Occipital lobe (tissue), 2 donors: ENCODE data around the gene AFF2. TPM values are rescaled to one million over a fixed set of nuclear protein-coding genes. Genes with fewer than 3 reads are reported as not detected.
"Not testable (repeated sequence)": the region's sequence is repeated elsewhere in the genome, so short reads cannot be mapped to it uniquely, and the experiment has no call there.

Experiments used
- DNase-seq: peaks from one replicate; lab custom pipeline; 2025; lab: John Stamatoyannopoulos, UW
- total RNA-seq: library from RNA; depleted of rRNA; stranded (reverse); fragments of >200 nt; gene quantifications from one replicate; pipeline ENCODE4 v1.2.3, GENCODE V29; 2014

Gene AFF2
- total RNA-seq, 1 donor from 2014 or later: 343 TPM

DNA sequence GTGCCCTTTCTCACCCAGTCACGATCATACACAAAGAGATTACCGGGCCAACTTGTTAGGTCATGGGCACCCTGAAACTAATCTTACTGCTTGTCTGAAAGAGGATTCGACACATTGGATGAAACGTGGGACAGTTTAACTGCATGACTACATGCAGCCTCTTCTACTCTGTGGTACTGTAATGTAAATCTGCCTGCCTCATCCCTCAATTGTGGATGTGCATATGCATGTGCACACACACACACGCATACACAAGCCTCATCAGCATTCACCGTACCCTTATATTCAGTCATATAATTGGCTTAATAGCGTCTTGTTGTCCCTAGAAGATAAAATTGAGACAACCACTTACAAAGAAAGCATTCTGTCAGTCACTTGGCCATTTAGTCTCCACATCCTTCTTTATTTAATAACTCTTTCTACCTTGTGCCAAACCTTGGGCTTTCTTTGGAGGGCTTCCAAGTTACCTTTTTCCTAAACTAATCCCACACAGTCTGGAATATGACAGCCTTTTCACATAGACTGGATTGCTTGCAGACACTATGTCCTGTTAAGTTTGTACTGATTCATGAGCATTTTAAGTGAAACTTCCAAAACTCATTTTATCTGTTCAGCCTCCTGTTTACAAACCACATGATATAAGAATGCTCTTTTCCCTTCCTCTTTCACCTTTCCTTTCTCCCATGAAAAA, 132.9 kb downstream of the AFF2 start:
- no peak for DNase-seq

DNA sequence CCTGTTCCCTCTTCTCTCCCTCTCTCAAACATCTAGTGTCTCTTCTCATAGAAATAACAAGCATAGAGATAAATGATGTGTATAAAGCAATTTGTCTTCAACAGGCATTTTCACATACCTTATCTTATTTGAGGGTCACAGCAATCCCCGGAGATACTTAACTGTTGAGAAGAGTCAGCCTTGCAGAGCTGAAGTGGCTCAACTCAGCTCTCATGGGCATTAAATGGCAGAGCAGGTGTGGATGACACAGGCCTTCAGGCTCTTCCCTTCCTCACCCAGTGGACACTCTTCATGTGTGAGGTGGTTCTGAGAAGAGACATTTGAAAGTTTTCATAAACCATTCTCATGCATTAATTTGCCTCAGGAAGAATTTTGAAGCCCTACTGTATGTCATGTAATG, 134.2 kb downstream of the AFF2 start:
- no peak for DNase-seq

DNA sequence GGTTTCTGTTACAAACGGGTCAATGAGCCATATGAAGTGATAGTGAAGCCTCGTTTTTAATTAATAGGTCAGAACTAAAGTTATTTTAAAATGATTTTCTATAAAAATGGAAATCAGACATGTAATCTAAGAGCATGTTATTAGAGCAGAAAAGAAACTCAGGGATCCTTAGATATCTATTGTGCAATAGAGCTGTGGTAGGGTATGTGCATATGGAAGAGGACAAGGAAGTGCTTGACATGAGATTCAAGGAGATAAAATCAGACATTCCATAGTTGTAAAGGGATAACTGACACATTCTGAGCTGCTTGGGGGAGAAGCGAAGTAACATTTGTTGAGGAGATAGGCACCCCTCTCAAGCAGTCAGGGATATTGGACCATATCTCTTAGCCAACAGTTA, 143.0 kb downstream of the AFF2 start:
- DNase-seq: no peak

DNA sequence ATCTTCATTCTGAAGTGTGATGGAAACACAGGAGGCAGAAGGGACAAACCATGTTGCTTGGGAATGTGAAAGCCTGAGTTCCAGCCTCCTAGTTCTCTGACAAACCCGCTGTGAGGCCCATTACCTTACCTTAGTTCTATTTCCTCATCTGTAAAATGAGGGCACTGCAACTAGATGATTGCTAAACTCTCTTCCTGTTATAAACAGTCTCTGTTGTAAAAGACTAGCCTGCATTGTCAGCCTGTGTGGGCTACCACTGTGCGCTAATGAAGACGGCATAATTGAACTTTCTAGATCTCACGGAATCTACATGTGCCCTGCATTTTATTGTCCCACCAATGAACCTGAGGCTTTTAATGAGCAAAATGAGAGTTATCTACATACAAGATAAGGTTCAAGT, 147.2 kb downstream of the AFF2 start:
- DNase-seq: no peak

DNA sequence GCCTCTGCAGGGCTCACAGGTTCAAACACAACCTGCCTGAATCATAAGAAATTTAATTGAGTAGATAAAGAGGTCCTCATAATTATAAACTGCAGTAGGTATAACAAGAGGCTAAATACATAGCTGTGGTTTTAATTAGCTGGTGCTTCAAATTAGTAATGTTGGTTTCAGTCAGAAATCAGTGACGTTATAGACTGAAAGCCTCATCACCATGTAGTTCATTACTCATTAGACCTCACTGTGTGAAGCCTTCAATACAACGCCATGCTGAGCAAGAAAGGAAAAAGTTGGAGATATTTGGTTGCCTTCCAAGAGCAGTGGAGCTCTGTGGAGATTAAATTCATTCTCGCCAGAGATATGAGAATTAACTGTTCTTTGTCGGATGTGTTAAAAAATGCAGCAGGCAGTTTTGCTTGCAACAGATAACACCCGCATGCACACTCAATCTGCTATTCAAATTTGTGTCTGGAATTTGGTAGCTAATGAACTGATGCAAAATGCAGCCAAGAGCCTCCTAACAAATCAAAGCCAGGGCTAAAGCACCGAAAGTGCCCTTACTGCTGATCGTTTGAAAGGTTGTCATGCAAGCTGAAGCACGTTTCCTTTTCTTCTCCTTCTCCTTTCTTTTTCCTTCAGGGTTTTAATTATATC, 148.9 kb downstream of the AFF2 start:
- no peak for DNase-seq

DNA sequence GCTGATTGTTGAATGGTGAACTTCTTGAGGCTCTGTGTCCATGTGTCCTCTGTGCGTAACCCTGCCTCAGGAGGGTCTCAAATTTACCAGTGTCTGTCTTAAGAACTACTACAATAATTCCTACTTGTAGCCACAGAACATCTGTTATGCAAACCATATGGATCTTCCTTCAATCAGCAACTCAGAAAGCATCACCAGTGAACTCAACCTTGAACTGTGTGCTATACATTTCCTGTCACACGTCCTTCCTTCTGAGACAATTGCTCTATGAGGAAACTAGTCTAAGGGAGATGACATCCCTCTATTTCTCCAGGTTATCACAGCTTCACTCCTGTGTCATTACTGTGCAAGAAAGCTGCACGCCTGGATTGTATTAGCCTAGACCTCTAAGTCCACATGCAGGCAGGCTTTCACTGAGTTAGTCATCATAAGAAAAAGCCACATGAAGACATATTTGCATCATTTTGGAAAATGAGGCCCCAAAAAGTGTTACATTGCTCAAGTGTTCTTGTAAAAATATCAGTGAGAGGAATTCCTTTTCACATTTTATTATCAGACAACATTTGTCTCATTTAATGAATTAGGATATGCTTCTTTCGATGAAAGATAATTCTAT, 157.8 kb downstream of the AFF2 start:
- no peak for DNase-seq

DNA sequence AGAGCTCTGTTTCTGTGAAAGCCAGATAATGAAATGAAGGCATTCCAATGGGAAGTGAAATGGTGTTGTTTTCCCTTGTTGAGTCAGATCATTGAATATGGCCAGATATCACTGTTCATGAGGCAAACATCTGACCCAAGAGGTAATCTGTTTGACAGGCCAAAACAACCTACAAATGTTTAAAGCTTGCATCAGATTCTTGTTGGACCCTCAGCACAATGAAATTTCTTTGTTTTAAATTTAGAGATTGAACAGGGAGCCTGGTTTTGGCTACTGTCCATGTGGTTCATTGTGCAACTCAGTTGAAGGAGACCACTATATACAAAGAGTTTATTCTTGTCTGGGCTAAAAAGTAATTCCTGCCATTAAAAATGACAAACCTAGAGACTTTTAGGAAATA, 159.1 kb downstream of the AFF2 start:
- DNase-seq: no peak

DNA sequence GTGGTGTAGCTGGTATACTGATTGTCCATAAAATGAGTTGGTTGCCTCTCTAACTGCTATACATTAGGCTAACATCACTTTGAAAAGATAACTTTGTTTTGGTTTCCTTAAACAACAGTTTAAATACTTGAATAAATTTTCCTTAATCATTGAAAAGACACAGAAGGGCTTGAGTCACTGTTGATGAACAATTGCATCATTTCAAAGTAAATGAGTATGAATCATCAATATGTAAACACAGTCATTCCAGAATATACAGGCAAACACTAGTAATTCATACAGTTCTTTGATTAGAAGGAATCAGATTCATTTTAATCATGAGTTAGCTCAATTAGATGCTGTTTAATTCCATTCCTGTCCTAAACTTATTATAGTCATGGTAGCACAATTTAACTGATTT, 160.6 kb downstream of the AFF2 start:
- no peak for DNase-seq

DNA sequence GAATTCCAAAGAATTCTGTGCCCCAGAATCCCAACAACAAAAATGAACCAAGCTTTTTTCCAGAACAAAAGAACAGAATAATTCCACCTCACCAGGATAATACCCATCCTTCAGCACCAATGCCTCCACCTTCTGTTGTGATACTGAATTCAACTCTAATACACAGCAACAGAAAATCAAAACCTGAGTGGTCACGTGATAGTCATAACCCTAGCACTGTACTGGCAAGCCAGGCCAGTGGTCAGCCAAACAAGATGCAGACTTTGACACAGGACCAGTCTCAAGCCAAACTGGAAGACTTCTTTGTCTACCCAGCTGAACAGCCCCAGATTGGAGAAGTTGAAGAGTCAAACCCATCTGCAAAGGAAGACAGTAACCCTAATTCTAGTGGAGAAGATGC, 161.6 kb downstream of the AFF2 start:
- DNase-seq: no peak

DNA sequence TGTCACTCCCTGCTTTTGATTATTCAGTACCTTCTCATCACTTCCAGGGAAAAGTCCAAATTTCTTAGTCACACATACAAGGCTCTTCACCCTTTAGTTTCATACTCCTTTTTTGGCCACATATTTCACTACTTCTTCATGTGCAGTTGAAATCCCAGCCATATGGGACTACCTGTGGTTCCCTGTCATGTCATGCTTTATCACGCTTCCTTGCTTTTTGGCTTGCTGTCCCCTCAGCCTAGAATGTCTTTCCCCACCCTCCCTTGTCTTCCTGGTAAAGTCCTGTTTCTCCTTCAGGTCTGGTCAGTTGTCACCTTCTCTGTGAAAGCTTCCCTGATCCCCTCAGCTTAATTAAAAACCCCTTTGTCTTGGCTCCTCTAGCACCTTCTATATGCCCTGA, 163.8 kb downstream of the AFF2 start:
- DNase-seq: no peak

DNA sequence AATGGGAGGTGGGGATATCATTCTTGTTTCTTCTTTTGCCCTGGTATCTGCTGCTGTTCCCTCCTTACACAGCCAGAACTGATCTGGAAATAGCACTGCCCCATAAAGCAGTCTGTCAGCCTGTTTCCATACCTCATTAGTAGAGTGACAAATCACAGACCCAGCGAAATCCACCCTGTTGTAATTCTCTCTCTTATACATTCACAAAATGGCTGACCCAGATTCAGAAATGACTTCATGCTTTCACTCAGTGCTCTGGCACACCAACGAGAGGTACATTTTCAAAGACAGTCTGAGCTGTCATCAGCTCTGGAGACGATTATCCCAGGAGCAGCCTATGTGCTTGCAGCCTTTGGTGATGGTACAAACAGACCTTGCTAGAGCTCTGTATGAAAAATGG, 164.6 kb downstream of the AFF2 start:
- no peak for DNase-seq

DNA sequence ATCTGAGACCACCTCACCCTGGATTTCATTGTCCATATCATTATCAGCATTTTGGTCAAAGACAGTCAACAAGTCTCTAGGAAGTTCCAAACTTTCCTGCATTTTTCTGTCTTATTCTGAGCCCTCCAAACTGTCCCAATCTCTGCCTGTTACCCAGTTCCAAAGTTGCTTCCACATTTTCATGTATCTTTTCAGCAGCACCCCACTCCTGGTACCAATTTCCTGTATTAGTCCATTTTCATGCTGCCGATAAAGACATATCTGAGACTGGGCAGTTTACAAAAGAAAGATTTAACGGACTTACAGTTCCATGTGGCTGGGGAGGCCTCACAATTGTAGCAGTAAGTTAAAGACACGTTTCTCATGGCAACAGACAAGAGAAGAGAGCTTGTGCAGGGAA, 168.8 kb downstream of the AFF2 start:
- not testable (repeated sequence) for DNase-seq

DNA sequence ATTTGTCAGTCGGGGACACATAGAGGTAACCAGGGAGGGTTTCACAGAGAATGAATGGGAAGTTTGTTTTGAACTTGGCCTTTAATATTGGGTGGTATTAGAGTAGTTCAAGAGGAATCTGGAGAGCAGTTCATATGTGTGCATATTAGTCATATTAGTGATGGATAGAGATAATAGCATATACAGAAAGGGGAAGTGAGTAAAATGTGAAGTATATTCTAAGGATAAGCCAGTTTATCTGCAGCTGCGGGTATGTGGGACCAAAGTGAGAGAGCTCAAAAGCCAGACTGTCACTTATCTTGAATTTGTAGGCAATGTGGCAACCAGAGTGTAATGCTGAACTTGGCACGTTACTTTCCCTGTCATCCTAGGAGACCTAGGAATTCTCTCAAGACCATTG, 169.9 kb downstream of the AFF2 start:
- no peak for DNase-seq

DNA sequence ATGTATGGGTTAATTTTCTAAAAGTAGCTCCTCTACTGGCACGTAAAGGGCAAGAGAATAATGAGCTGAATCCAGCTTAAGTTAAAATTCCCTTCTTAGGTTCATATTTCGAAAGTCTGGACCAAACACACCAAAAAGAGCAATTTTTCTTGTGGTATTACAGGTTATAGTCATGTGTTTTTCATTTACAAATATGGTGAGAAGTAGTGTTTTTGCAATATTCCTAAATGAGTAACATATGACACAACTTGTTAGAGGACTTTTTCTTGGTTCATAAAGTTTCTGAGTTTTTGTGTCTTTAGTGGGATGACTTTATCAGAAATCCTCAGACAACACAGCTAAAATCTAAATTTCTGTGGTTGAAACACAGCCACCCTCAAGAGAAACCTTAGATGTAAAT, 172.1 kb downstream of the AFF2 start:
- DNase-seq: no peak

DNA sequence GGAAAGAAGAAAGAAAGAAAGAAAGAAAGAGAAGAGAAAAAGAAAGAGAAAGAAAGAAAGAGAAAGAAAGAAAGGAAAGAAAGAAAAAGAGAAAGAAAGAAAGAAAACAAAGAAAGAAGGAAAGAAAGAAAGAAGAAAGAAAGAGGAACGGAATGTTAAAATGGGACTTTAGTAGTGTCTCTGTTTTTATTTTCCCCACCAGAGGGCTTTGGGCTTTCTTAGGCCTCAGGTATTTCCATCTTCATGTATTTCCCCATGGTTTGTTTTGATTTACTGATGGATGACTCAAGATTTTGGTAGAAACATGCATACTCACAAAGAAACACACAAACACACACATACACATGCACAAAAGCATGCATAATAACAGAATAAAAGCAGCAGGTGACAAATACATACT, 181.2 kb downstream of the AFF2 start:
- DNase-seq: no peak

DNA sequence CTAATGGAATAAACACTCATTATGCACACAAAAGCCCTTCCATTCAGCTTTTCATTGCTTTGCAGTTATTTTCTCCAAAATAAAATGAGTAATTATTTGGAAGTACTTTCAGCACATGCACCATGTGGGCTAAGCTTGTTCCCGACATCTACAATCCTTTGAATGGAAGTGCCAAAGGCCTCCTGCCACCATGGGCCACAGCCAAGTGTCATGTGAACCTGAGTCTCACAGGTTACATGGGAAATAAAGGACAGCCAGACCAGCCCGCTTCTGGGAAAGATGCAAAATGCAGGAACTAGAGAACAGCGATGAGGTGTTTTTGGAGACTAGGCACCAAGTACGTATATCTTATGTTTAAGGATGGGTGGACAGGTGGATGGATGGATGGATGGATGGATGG, 181.8 kb downstream of the AFF2 start:
- DNase-seq: no peak

DNA sequence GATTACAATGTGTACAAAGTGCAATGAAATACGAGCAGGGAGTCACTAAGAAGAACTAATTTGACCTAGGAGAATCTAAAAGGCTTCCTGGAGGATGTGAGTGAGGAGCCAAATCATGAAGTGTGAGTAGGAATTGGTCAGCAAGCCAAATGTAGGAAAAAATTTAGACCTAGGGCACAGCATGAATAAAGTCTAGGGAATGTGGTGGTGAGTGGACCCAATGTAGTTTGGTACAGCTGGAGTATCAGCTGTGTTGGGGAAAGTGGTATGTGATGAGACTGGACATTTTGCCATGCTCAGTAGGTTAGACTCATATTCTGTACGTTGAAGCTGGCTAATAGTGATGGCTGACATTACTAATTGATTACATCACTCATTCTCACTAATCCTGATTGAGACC, 191.0 kb downstream of the AFF2 start:
- no peak for DNase-seq

DNA sequence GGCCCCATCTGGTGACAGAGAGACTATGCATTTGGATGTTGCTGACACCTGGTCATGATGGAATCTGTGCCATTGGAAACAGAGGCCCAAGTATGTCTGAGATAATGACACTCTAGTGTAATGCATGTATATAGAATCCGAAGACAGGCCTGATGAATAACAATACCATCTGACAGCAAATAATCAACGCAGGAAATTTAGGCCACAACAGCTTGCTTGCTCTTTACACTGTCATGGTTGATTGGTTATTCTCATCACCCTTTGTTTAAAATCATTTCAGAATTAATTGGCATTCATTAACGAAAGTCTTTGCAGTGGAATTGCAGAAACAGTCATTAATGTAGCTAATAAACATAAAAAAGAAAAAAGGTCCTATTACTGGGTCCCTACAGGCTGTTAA, 194.8 kb downstream of the AFF2 start:
- DNase-seq: no peak

DNA sequence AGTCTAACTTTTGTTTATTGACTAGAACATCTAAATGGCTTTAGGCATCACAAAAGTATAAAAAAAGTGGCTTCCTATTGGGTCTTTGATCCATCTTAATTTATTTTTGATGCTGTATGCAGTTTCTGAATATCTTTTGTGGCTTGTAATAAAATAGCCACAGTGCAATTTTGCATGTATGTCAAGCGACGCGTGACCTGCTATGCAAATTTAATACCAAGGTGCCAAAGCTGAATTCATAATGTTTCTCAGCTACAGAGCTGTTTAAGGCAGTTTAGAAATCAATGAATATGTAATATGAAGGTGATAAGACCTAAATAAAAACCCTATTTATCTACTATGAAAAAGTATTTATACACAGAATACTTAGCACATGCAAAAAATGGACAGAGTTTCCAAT, 197.8 kb downstream of the AFF2 start:
- DNase-seq: no peak

DNA sequence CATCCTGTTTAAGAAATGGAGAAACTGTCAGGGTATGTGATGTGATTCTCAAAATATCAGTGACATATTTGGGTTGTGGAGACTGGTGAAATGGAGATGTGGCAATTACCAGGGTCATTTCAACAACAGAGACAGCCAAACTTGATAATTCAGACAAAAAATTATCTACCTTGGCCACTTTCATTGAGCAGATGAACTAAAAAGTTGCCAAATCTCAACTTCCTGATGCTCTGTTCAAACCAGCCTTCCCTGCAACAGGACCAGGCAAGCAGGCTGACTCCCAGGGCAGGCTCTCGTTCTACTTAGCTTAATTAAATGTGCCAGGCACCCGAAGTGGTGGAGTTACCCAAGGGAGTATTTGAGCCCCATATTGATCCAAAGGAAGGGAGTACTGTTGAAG, 199.6 kb downstream of the AFF2 start:
- no peak for DNase-seq

DNA sequence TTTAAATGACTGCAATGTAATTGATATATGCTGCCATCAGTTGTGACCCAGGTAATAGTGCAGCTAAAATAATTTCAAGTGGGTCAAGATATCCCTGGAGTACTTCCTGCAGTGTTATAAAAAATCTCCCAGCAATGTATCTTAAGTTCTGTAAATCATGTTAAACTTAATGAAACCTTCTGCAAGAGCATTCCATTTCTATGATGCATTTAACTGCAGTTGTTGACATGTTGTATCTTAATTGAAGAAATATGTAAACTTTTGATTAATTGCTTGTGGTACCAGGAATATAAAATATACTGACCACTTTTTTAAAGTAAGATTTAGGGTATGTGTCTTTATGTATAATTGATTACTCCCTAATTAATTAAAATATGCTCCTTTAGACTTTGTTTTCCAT, 213.6 kb downstream of the AFF2 start:
- no peak for DNase-seq

DNA sequence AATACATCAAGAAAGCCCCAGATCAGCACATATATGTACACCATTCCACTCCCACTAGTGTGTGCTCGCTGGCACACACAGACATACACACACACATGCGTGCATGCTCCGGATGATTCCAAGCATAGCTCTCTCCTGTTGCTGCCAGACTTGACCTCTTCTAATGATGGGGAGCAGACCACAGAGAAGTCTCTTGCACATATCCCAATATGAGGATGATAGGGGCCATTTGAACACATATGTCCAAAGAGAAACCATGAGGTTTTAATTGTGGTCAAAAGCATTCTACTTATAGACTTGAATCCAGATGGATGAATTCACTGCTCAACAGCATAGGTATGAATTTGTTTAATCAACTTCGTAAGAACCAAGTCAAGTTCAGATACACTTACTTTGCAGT, 214.9 kb downstream of the AFF2 start:
- no peak for DNase-seq

DNA sequence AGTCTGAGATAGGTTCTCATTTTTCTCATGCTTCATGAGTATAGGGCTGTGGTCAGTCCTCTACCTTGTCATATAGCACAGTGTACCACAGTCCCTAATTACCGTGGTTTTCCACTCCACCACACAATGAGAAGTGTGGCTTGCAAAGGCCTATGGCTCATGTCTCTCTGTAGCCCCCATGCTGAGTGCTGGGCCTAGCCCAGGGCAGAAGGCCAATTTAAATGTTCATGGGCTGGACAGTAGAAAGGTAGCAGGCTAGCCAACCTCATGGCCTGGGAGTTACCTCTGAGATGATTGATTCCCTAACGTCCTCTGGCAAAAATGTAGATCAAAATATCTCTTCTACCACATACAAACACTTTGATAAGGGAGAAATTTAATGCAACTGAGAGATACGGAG, 222.5 kb downstream of the AFF2 start:
- DNase-seq: no peak
